Measurements from ENCODE around the gene NHLH2. TPM values are rescaled to one million over a fixed set of nuclear protein-coding genes. Genes with fewer than 3 reads are reported as not detected.

Gene NHLH2
- total RNA-seq, 1 experiment from 2014 or later: 0.07 TPM

DNA sequence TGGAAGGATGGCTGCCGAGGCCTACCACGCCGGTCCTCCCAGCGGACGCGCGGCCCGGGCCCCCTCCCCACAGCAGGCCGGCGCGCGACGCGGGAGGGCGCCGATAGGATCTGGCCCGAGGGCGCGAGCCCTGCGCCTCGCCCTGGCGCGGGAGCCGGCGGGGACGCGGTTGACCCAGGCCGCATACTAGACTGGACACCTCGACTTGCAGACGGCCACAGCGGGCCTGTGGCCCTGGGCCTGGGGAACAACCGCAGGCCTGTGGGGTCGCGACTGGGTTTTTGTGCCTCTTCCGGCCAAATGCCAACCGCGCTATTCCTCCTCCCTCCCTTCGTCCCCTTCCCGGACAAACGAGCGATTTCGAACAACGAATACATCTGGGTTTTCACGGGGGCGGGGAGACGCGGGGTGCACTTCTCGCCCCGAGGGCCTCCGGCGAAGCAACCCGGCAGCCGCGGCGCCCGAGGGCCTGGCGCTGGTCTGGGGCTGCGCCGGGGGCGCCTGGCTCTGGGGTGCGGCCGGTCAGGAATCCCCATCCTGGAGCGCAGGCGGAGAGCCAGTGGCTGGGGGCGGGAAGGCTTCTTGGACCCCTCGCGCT, 2.4 kb downstream of the NHLH2 start:
- no peak for DNase-seq (ENCODE audit: low spot score)

DNA sequence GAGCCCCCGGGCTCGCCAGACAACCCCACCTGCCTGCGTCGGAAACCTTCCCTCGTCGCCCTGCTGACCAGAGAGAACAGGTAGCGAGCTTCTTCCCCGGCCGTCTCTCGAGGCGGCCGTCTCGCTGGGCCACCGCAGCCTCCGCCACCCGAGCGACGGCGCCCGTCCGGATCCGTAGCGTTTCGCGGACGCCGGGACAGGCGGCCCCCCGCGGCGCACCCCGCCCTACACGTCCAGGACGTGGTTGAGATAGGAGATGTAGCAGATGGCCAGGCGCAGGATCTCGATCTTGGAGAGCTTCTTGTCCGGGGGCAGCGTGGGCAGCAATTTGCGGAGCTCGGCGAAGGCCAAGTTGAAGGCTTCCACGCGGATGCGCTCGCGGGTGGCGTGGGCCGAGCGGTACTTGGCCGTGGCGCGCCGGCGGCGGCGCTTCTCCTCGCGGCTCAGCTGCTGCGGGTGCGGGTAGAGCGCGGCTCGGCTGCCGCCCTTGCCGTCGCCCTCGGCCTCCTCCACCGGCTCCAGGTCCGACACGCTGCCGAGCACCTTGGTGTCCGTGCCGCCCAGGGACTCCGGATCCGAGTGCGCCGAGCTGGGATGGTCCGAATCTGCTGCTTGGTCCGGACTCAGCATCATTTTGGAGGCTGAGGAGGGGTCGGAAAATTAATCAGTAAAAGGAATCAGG, 3.0 kb downstream of the NHLH2 start:
- DNase-seq (ENCODE audit: low spot score): no peak

- no peak for DNase-seq (ENCODE audit: low spot score)
Measured at GRCh38 chr1:115837341-115837739, 3.6 kb downstream of the NHLH2 start.

GRCh38 chr1:115833856-115834255, 7.1 kb downstream of the NHLH2 start:
- no peak for DNase-seq (ENCODE audit: low spot score)

GRCh38 chr1:115832651-115833050, 8.3 kb downstream of the NHLH2 start:
- DNase-seq (ENCODE audit: low spot score): no peak

DNA sequence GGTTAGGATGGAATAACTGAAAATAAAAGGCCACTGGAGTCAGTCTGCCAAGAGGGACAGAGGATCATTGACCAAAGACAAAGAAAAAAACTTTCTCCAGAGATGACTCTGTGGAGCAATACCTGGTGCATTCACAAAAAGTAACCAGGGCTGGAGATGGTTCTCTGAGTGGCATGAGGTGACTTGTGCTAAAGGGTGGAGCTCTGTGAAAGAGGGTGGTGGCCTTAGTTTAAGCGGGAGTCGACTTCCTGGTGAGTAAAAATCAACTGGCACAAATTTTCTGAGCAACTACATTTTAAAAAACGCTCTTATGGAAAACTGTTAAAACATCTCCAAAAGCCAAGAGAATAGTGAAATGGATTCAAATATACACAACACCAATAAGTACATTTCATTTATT, 10.0 kb downstream of the NHLH2 start:
- no peak for DNase-seq (ENCODE audit: low spot score)

GRCh38 chr1:115829947-115830346, 11.0 kb downstream of the NHLH2 start:
- no peak for DNase-seq (ENCODE audit: low spot score)

- peak; percentile 88 for DNase-seq (ENCODE audit: low spot score)
Measured at GRCh38 chr1:115829023-115829674, 11.8 kb downstream of the NHLH2 start.

- no peak for DNase-seq (ENCODE audit: low spot score)
Measured at GRCh38 chr1:115828101-115829022, 12.6 kb downstream of the NHLH2 start.

DNA sequence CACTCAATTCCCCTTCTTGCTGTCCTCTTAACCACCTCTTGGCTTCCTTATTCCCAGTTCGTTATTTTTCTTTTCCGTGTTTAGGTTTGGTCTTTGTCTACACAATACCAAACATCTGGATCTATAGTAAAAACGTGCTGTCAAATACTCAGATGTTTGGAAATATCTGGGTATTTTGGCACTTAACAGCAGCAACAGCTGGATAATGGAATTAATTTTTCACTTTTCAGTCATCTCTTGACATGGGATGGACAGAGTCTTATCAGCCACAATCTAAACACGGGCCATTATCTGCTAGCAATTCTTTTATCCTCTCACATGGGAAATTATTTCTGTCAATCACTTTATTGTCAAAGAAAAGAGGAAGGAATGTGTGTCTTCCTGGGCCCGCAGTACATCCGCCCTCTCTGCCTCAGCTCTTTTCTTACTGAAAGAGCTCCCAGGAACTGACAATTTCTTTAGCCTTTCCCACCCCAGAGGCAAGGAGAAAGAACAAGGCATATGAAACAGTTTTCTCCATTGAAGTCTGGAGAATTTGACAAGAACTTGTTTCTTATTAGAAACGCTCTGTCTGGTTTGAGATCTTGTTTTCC, 13.4 kb downstream of the NHLH2 start:
- no peak for DNase-seq (ENCODE audit: low spot score)

- DNase-seq (ENCODE audit: low spot score): no peak
Measured at GRCh38 chr1:115826628-115827027, 14.3 kb downstream of the NHLH2 start.

GRCh38 chr1:115822117-115822516, 18.8 kb downstream of the NHLH2 start:
- DNase-seq (ENCODE audit: low spot score): no peak

- DNase-seq (ENCODE audit: low spot score): no peak
Measured at GRCh38 chr1:115815694-115816093, 25.2 kb downstream of the NHLH2 start.

DNA sequence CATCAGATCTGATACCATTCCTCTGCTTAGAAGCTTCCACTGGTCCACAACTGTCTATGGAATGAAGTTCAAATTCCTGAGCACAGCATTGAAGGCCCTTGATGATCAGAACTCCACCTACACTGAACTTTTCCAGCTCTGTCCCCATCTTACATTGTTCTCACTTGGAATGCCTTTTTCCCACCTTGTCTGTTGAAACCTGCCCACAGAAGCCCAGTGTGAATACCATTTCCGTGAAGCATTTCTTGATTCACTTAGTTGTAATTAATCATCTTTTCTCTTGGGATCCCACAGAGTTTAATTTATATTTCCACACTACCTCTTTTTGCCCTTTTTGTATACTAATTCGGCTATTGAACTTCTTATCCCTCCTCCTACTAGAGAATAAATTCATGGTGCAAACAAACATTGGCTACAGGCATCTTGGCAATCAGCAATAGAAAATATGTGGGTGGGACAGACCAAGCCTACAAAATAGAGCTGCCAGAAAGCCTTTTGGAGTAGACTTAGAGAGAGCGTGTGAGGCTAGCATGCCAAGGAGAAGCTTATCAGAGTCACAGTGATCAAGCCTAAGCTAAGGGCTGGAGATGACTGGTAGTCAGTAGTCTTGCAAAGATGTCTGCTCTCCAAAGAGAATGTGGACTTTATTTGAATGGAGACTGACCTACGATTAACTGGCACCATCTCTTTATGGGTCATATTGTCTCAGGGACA, 26.1 kb downstream of the NHLH2 start:
- no peak for DNase-seq (ENCODE audit: low spot score)

GRCh38 chr1:115813727-115814126, 27.2 kb downstream of the NHLH2 start:
- no peak for DNase-seq (ENCODE audit: low spot score)

- DNase-seq (ENCODE audit: low spot score): no peak
Measured at GRCh38 chr1:115811140-115811828, 29.6 kb downstream of the NHLH2 start.

DNA sequence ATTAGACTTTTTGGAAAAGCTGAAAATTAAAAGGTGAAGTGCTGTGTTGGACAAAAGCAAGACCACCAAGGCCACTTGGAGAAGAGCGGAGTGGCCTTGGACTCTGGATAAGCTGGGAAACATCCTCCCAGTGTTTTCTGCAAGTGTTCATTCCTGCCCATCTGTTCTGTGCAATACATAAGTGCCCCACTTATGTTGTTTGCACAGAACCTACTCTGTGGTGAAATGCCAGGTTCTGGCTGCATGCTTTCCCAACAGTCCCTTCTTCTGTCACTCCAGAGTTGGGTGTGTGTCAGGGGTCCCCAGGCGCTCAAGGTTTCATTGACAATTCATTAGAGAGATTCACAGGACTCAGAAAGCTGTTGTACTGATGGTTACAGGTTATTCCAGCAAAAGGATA, 30.3 kb downstream of the NHLH2 start:
- DNase-seq (ENCODE audit: low spot score): no peak

DNA sequence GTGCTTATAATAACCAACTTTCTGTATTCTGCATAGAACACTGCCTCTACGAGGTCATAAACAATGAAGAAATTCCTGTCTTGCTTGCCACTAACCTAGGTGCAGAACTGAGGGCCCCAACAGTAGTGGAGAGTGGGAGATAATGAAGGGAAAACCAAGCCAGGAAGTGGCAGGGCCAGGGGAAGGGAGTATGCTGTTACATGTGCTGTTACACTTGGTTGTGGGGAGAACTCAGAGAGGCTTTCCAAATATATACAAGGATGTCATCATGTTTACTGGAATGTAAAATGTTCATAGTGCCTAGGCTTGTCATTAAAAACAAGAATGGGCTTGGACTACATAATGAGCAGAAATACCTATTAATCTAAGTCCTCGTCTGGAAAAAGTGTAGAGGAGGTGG, 31.1 kb downstream of the NHLH2 start:
- no peak for DNase-seq (ENCODE audit: low spot score)

GRCh38 chr1:115809076-115809475, 31.9 kb downstream of the NHLH2 start:
- DNase-seq (ENCODE audit: low spot score): no peak

- DNase-seq (ENCODE audit: low spot score): peak; percentile 63
Measured at GRCh38 chr1:115807723-115808122, 33.2 kb downstream of the NHLH2 start.

- no peak for DNase-seq (ENCODE audit: low spot score)
Measured at GRCh38 chr1:115805597-115805996, 35.3 kb downstream of the NHLH2 start.

Data from A172 (cell line).